H1 (cell line): Measurements from ENCODE around the gene ADPRM. TPM values are rescaled to one million over a fixed set of nuclear protein-coding genes. Genes with fewer than 3 reads are reported as not detected.

Experiments
- CTCF ChIA-PET: fragments of 300-600 bp; sonication (Branson Sonifier 250); formaldehyde crosslinking; loops from one replicate; lab custom pipeline; 2021; ENCODE audit not compliant: partially characterized antibody; lab: Charles Lee
- POLR2A ChIA-PET: fragments of 300-600 bp; sonication (Branson Sonifier 250); formaldehyde crosslinking; loops from one replicate; lab custom pipeline; 2021; ENCODE audit warnings: inconsistent platforms; ENCODE audit not compliant: partially characterized antibody; lab: Charles Lee
- DNase-seq, 2 experiments: peaks; one replicate each; pipeline versions ENCODE4 v3.0.0 to v3.0.0-alpha.2; 2010 to 2022; ENCODE audit warnings: low spot score in 2 of 2, low read depth in 1 of 2, mixed read lengths in 1 of 2
- FAIRE-seq: peaks from 2 replicates; lab custom pipeline; 2011; peaks lifted over from hg19 to GRCh38; lab: Jason Lieb, UNC
- H2AFZ ChIP-seq: 2 replicates; pipeline ENCODE4 v1.8.1; 2012; ENCODE audit warnings: low read length, inconsistent platforms
- H2AK5ac ChIP-seq: 2 replicates; pipeline ENCODE4 v1.6.1; 2013; ENCODE audit warnings: low read depth, low read length
- H2BK120ac ChIP-seq: replicated peaks from 2 replicates; pipeline ENCODE3; 2013; ENCODE audit warnings: low read depth, low read length, inconsistent platforms
- H2BK12ac ChIP-seq: 2 replicates; pipeline ENCODE4 v1.6.1; 2013; ENCODE audit warnings: low read depth, low read length
- H2BK15ac ChIP-seq: 2 replicates; pipeline ENCODE4 v1.6.1; 2013; ENCODE audit warnings: low read length
- H2BK20ac ChIP-seq: 2 replicates; pipeline ENCODE4 v1.6.1; 2013; ENCODE audit warnings: low read length
- H2BK5ac ChIP-seq: 2 replicates; pipeline ENCODE4 v1.6.1; 2013; ENCODE audit warnings: low read depth, low read length
- H3K14ac ChIP-seq: 2 replicates; pipeline ENCODE4 v1.6.1; 2013; ENCODE audit warnings: inconsistent platforms; ENCODE audit not compliant: insufficient read length
- H3K18ac ChIP-seq: 2 replicates; pipeline ENCODE4 v1.6.1; 2013; ENCODE audit warnings: low read length; ENCODE audit errors: extremely low read depth
- H3K23ac ChIP-seq: 2 replicates; pipeline ENCODE4 v1.6.1; 2013; ENCODE audit warnings: inconsistent platforms; ENCODE audit not compliant: insufficient read length
- H3K23me2 ChIP-seq: 2 replicates; pipeline ENCODE4 v1.6.1; 2013; ENCODE audit warnings: low read depth, low read length
- H3K27ac ChIP-seq: 2 replicates; pipeline ENCODE4 v1.6.1; 2011; ENCODE audit warnings: low read depth, low read length, inconsistent platforms
- H3K27me3 ChIP-seq, 4 experiments: replicated peaks in 1 of 4; 1 replicate in 1 of 4; 2 replicates in 3 of 4; pipeline versions ENCODE4 v1.6.1 to v1.8.1; 2011 to 2013; ENCODE audit warnings: low read length in 3 of 4, mild to moderate bottlenecking in 3 of 4, inconsistent platforms in 2 of 4, mixed read lengths in 2 of 4, moderate library complexity in 1 of 4; ENCODE audit not compliant: control insufficient read depth in 3 of 4, insufficient read depth in 3 of 4; ENCODE audit errors: extremely low read depth in 1 of 4
- H3K36me3 ChIP-seq, 4 experiments: 2 replicates each; pipeline versions ENCODE4 v1.6.1 to v1.8.1; 2011 to 2013; ENCODE audit warnings: mild to moderate bottlenecking in 4 of 4, low read length in 3 of 4, moderate library complexity in 2 of 4, control low read depth in 1 of 4, inconsistent platforms in 1 of 4; ENCODE audit not compliant: insufficient read depth in 4 of 4, control insufficient read depth in 2 of 4
- H3K4ac ChIP-seq: replicated peaks from 2 replicates; pipeline ENCODE3; 2013; ENCODE audit warnings: low read length, low read depth, mixed read lengths, inconsistent platforms; ENCODE audit not compliant: insufficient read length
- H3K4me1 ChIP-seq, 4 experiments: replicated peaks in 1 of 4; 1 replicate in 1 of 4; 2 replicates in 3 of 4; pipeline versions ENCODE4 v1.6.1 to v1.8.1; 2011 to 2013; ENCODE audit warnings: low read length in 3 of 4, inconsistent platforms in 2 of 4, mixed read lengths in 1 of 4; ENCODE audit not compliant: insufficient read depth in 4 of 4, control insufficient read depth in 3 of 4
- H3K4me2 ChIP-seq, 2 experiments: 2 replicates each; pipeline versions ENCODE4 v1.6.1 to v1.8.1; 2011 to 2013; ENCODE audit warnings: low read depth in 2 of 2, low read length in 2 of 2, control low read depth in 1 of 2, inconsistent platforms in 1 of 2, mild to moderate bottlenecking in 1 of 2; ENCODE audit not compliant: insufficient read depth in 1 of 2
- H3K4me3 ChIP-seq, 4 experiments: fragments of 200-600, 300-600 bp in 1 of 4; sonication (generic), shearing (Covaris generic), sonication (Bioruptor Twin) in 1 of 4; 2 replicates each; pipeline versions ENCODE4 v1.5.1 to v1.8.1; 2011 to 2016; ENCODE audit warnings: low read length in 4 of 4, low read depth in 3 of 4, control low read depth in 2 of 4, inconsistent platforms in 2 of 4, mild to moderate bottlenecking in 2 of 4, mixed read lengths in 1 of 4, moderate library complexity in 1 of 4; ENCODE audit not compliant: insufficient read depth in 2 of 4; ENCODE audit errors: extremely low read depth in 1 of 4
- H3K56ac ChIP-seq: replicated peaks from 2 replicates; pipeline ENCODE3; 2013; ENCODE audit warnings: low read depth, mild to moderate bottlenecking, mixed read lengths, low read length, inconsistent platforms; ENCODE audit not compliant: insufficient read length
- H3K79me1 ChIP-seq: 2 replicates; pipeline ENCODE4 v1.6.1; 2013; ENCODE audit warnings: low read depth, low read length, control low read depth
- H3K79me2 ChIP-seq, 2 experiments: 2 replicates each; pipeline versions ENCODE4 v1.6.1 to v1.8.1; 2012 to 2013; ENCODE audit warnings: low read length in 2 of 2, mild to moderate bottlenecking in 2 of 2, inconsistent platforms in 1 of 2; ENCODE audit not compliant: insufficient read depth in 2 of 2, control insufficient read depth in 1 of 2
- H3K9ac ChIP-seq, 4 experiments: replicated peaks in 1 of 4; 1 replicate in 1 of 4; 2 replicates in 3 of 4; pipeline versions ENCODE4 v1.6.1 to v1.8.1; 2011 to 2013; ENCODE audit warnings: low read depth in 3 of 4, low read length in 3 of 4, control low read depth in 2 of 4, mild to moderate bottlenecking in 2 of 4, moderate library complexity in 2 of 4, inconsistent platforms in 1 of 4; ENCODE audit errors: extremely low read depth in 1 of 4
- H3K9me3 ChIP-seq, 2 experiments: 2 replicates each; pipeline versions ENCODE4 v1.6.1 to v1.8.1; 2012 to 2013; ENCODE audit warnings: mild to moderate bottlenecking in 2 of 2, moderate library complexity in 2 of 2, control low read depth in 1 of 2, inconsistent platforms in 1 of 2, low read depth in 1 of 2, low read length in 1 of 2, mixed read lengths in 1 of 2; ENCODE audit not compliant: insufficient read depth in 2 of 2
- H4K20me1 ChIP-seq, 2 experiments: replicated peaks in 1 of 2; 2 replicates each; pipeline versions ENCODE3 to v1.8.1; 2011 to 2013; ENCODE audit warnings: inconsistent platforms in 2 of 2, low read length in 2 of 2, mild to moderate bottlenecking in 1 of 2; ENCODE audit not compliant: insufficient read depth in 2 of 2, control insufficient read depth in 1 of 2
- H4K5ac ChIP-seq: 2 replicates; pipeline ENCODE4 v1.6.1; 2013; ENCODE audit warnings: low read length, low read depth, mixed read lengths, inconsistent platforms; ENCODE audit not compliant: insufficient read length
- H4K8ac ChIP-seq: 2 replicates; pipeline ENCODE4 v1.8.0; 2013; ENCODE audit warnings: mild to moderate bottlenecking, moderate library complexity, low read length, inconsistent platforms; ENCODE audit not compliant: insufficient read depth; ENCODE audit errors: extremely low read depth
- H4K91ac ChIP-seq: replicated peaks from 2 replicates; pipeline ENCODE3; 2013; ENCODE audit warnings: low read length, mixed read lengths, inconsistent platforms; ENCODE audit not compliant: insufficient read length
- KDM5A ChIP-seq: fragments of 200-600 bp; IDR thresholded peaks from 2 replicates; pipeline ENCODE4 v1.7.1; 2012; ENCODE audit warnings: mild to moderate bottlenecking, low read length, inconsistent platforms, mixed read lengths
- WGBS, 2 experiments: shearing (Covaris generic) in 1 of 2; methylation state at CpG; one replicate each; pipeline versions ENCODE4 v1.1.6 to v1.1.7; 2013 to 2015; ENCODE audit warnings: low lambda C conversion rate in 2 of 2, mixed read lengths in 2 of 2, inconsistent platforms in 1 of 2, low coverage in 1 of 2, missing lambda C conversion rate in 1 of 2; ENCODE audit not compliant: insufficient replicate concordance in 2 of 2, insufficient coverage in 1 of 2, insufficient read length in 1 of 2; ENCODE audit errors: extremely low coverage in 1 of 2, missing lambda C conversion rate in 1 of 2; 5-methylcytosine and 5-hydroxymethylcytosine counted together
- polyA plus RNA-seq, 7 experiments: library from polyadenylated mRNA; depleted of rRNA in 3 of 7; stranded (reverse) in 5 of 7; unstranded in 2 of 7; fragments of >200 nt in 5 of 7; fragments of 200-250 nt in 2 of 7; gene quantifications; 1 replicate in 5 of 7; 2 replicates in 1 of 7; 4 replicates in 1 of 7; pipeline versions ENCODE4 v1.2.1 to v1.2.3, GENCODE V29; 2011 to 2013; ENCODE audit warnings: missing spikeins in 2 of 7, mixed read lengths in 2 of 7
- total RNA-seq: library from RNA; stranded (reverse); fragmentation: NEBNext Ultra II Directional; extraction: Animal tissue kit (Norgen Biotek cat#: 25700); gene quantifications from 2 replicates; pipeline ENCODE4 v1.2.1, GENCODE V29; 2021

Gene ADPRM
- total and polyA plus RNA-seq, 2 of the 8 experiments (the other 6 are each of a cell fraction or from before 2014, with no cell fraction given) = 6.7 to 7.9 TPM

DNA sequence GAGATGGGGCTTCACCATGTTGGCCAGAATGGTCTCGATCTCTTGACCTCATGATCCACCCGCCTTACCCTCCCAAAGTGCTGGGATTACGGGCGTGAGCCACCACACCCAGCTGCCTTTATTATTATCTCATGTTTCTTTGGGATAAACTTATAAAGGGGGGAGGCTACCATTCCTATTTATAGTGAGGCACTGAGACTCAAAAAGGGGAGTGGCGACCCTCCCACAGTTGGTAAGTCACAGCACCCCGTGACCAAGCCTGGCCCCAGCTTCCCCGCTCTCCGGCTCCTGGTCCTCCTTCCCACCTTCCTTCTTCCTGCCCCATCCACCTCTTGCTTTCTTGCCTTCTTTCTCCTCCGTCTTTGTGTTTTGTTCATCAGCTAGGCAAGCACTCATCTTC, 45.5 kb upstream of the ADPRM start:
- no peak for FAIRE-seq
- CTCF ChIA-PET = interaction anchor here (1.5 kb wide), 1 partner anchor 12 kb away, joined by 6 read pairs; no protein-coding TSS in a partner anchor
- no peak for DNase-seq

More for the DNA sequence above, 45.5 kb upstream of the ADPRM start:
- H4K5ac ChIP-seq = no peak overlapping the region
- no peak overlapping the region for H3K18ac ChIP-seq
- H2BK15ac ChIP-seq = no peak overlapping the region
- no peak overlapping the region for H2AFZ ChIP-seq
- no peaks in the 10 kb centered on the region for H3K4me1 ChIP-seq
- H4K20me1 ChIP-seq = no peaks in the 10 kb centered on the region
- no peak overlapping the region for H2BK120ac ChIP-seq
- H3K4ac ChIP-seq = no peak overlapping the region
- H3K23me2 ChIP-seq = no peaks in the 10 kb centered on the region
- H4K8ac ChIP-seq = no peak overlapping the region
- no peak overlapping the region for H2BK5ac ChIP-seq
- H3K14ac ChIP-seq = no peak overlapping the region
- TF ChIP-seq KDM5A = no peak
- H2BK12ac ChIP-seq = no peak overlapping the region
- no peak overlapping the region for H3K4me3 ChIP-seq
- POLR2A ChIA-PET = no interaction called here
- no peak overlapping the region for H4K91ac ChIP-seq
- H3K9ac ChIP-seq = no peak overlapping the region
- no peak overlapping the region for H3K27ac ChIP-seq
- H3K23ac ChIP-seq = no peak overlapping the region
- H3K56ac ChIP-seq = no peak overlapping the region
- H3K79me2 ChIP-seq = no peaks in the 10 kb centered on the region
- H2BK20ac ChIP-seq = no peak overlapping the region
- 74% methylated on average over 9 of the region's 9 CpGs; no CpG with 5 or more reads in 1 of the 2 experiments for WGBS, 2 experiments
- H3K79me1 ChIP-seq = no peaks in the 10 kb centered on the region
- H3K9me3 ChIP-seq = no peaks in the 10 kb centered on the region
- no peak overlapping the region for H3K4me2 ChIP-seq
- no peak overlapping the region for H2AK5ac ChIP-seq
- H3K27me3 ChIP-seq = no peaks in the 10 kb centered on the region
- H3K36me3 ChIP-seq = no peaks in the 10 kb centered on the region
